PC-3 (cell line): Measurements from ENCODE around the gene PIEZO1. TPM values are rescaled to one million over a fixed set of nuclear protein-coding genes. Genes with fewer than 3 reads are reported as not detected.
A peak's percentile ranks its signal among the peaks of the same experiment; 100 is the strongest.

Experiments used
- ATAC-seq: fragments of 200-7000 bp; cut with Tn5 transposase; 2 replicates; pipeline ENCODE4 v1.9.1; 2020; ENCODE audit warnings: mild to moderate bottlenecking, moderate library complexity
- BruUV-seq: library from RNA; stranded (reverse); fragments of 400-500 nt; replicated peaks from 2 replicates; lab custom pipeline; 2021; lab: Mats Ljungman, UMichigan
- CTCF ChIA-PET: fragments of 300-600 bp; sonication (Branson Sonifier 250); formaldehyde crosslinking; loops from one replicate; lab custom pipeline; 2022; ENCODE audit warnings: antibody characterized with exemption; lab: Charles Lee
- POLR2A ChIA-PET: fragments of 300-600 bp; sonication (Branson Sonifier 250); formaldehyde crosslinking; loops from one replicate; lab custom pipeline; 2022; ENCODE audit warnings: antibody characterized with exemption; ENCODE audit not compliant: unreplicated experiment; lab: Charles Lee
- DNase-seq: peaks from one replicate; pipeline ENCODE4 v3.0.0-alpha.2; 2015
- H2AFZ ChIP-seq: fragments of 300-600 bp; sonication (generic); 2 replicates; pipeline ENCODE4 v1.6.0; 2016; ENCODE audit warnings: antibody characterized with exemption, low read length
- H3F3A ChIP-seq: fragments of 300-600 bp; sonication (generic); one replicate; pipeline ENCODE4 v1.6.0; 2017; ENCODE audit warnings: antibody characterized with exemption, low read length, control low read depth, mild to moderate bottlenecking; ENCODE audit not compliant: unreplicated experiment
- H3K27ac ChIP-seq: fragments of 300-600 bp; sonication (generic); 2 replicates; pipeline ENCODE4 v1.5.1; 2016; ENCODE audit warnings: mild to moderate bottlenecking, low read length
- H3K27me3 ChIP-seq: fragments of 300-600 bp; sonication (generic); 2 replicates; pipeline ENCODE4 v1.6.1; 2016; ENCODE audit warnings: low read length, mixed read lengths
- H3K36me3 ChIP-seq: fragments of 300-600 bp; sonication (generic); 2 replicates; pipeline ENCODE4 v1.6.1; 2016; ENCODE audit warnings: low read depth, mixed run types, low read length, mixed read lengths
- H3K4me1 ChIP-seq: fragments of 300-600 bp; sonication (generic); 2 replicates; pipeline ENCODE4 v1.5.1; 2016; ENCODE audit warnings: low read length; ENCODE audit not compliant: insufficient read depth
- H3K4me2 ChIP-seq: fragments of 300-600 bp; sonication (generic); 2 replicates; pipeline ENCODE4 v1.6.0; 2016; ENCODE audit warnings: low read length
- H3K4me3 ChIP-seq: fragments of 300-600 bp; sonication (generic); 2 replicates; pipeline ENCODE4 v1.5.1; 2016; ENCODE audit warnings: mild to moderate bottlenecking, low read length, mixed read lengths
- H3K79me2 ChIP-seq: fragments of 300-600 bp; sonication (generic); 2 replicates; pipeline ENCODE4 v1.6.1; 2017; ENCODE audit warnings: low read length, mixed read lengths
- H3K9ac ChIP-seq: fragments of 300-600 bp; sonication (generic); 2 replicates; pipeline ENCODE4 v1.6.0; 2016; ENCODE audit warnings: mild to moderate bottlenecking, low read length
- H3K9me2 ChIP-seq: fragments of 300-600 bp; sonication (generic); replicated peaks from 2 replicates; pipeline ENCODE4 v1.6.1; 2016; ENCODE audit warnings: mixed run types, low read length, mixed read lengths
- H3K9me3 ChIP-seq: fragments of 300-600 bp; sonication (generic); 2 replicates; pipeline ENCODE4 v1.6.1; 2016; ENCODE audit warnings: low read length, mixed read lengths
- H4K20me1 ChIP-seq: fragments of 300-600 bp; sonication (generic); 2 replicates; pipeline ENCODE4 v1.6.1; 2016; ENCODE audit warnings: low read length, mixed read lengths
- EZH2 ChIP-seq: fragments of 300-600 bp; sonication (generic); IDR thresholded peaks from one replicate; pipeline ENCODE4 v1.6.1; 2017; ENCODE audit warnings: antibody characterized with exemption, mild to moderate bottlenecking, low read length; ENCODE audit not compliant: unreplicated experiment
- EZH2phosphoT487 ChIP-seq: fragments of 300-600 bp; sonication (generic); IDR thresholded peaks from 2 replicates; pipeline ENCODE4 v1.6.1; 2018; ENCODE audit warnings: mild to moderate bottlenecking, antibody characterized with exemption, low read length, borderline replicate concordance
- intact Hi-C: fragments of 100-400 bp; cut with micrococcal nuclease; formaldehyde crosslinking; loops from 2 replicates; pipeline ENCODE4 v1.9.0; 2023
- total RNA-seq: library from RNA; depleted of rRNA; stranded (reverse); fragments of >200 nt; gene quantifications from 2 replicates; pipeline ENCODE4 v1.2.3, GENCODE V29; 2014
- TF ChIP-seq, protein P1 (sequence below): fragments of 300-600 bp; sonication (generic); conservative IDR thresholded peaks from 2 replicates; pipeline ENCODE4 v1.5.1; 2017; ENCODE audit warnings: antibody characterized with exemption, low read depth, mild to moderate bottlenecking, low read length

PIEZO1 gene
- total RNA-seq, 1 experiment from 2014 or later = 180 TPM

DNA sequence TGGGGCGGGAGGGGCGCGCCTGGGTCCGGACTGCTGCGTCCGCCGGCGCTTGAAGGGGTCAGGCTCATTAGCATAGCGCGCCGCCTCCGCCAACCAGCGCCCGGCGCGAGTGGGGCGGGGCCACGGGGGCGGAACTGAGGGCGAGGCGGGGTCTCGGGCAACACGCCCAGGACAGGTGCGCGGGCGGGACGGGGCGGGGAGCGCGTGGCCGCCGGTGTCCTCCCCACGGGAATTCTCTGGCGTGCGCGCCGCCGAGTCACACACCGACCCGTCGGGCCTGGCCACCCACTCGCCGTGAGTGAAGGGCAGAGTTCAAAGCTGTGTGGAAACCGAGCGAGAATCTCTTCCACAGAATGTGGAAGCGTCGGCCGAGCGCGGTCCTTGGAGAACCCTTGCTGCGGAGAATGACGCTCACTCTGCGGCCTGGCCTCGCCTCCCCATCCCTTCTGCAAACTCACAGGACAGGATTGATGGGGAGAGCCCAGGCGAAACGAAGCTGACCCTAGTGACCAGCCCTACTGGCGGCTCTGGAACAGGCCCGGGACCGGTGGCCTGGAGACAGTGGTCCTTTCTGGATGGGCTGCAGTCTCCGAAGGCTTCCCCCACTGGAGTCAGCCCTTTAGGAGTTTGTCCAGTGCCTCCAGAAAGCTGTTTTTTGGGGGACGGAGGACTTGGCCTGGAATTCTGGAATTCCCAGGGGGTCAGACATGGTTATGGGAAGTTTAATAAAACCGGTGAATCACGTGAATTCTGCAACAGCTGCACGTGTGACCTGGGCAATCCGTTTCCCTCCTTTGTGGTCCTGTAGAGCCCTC is 98.4 kb downstream of the PIEZO1 start, which contains the start of gene SNAI3:
Gene SNAI3 (minus strand): TSS at position 69 of the 815 bp plus-strand sequence. CDS start 101 bp downstream, outside the sequence.
- Histone ChIP-seq H3K27me3 (no peaks in the 10 kb centered on the region), H3F3A (no peaks in the 10 kb centered on the region), H3K9me2 (no peaks in the 10 kb centered on the region), H3K4me3 (peak within 1 kb of the TSS; percentile 72), H3K79me2 (no peaks in the 10 kb centered on the region), H3K9me3 (no peaks in the 10 kb centered on the region), H2AFZ (peak within 1 kb of the TSS; percentile 89), H3K27ac (no peak within 1 kb of the TSS), H3K36me3 (no peaks in the 10 kb centered on the region), H3K4me1 (0 out of 2 replicates have a peak, but pooled peaks cover 3% of the 10 kb centered on the region), H3K4me2 (peak within 1 kb of the TSS; percentile 97), H3K9ac (no peak within 1 kb of the TSS), H4K20me1 (no peaks in the 10 kb centered on the region)
- ATAC-seq = peak; percentile 90
- TF ChIP-seq EZH2phosphoT487 (no peak), EZH2 (no peak)
- TF ChIP-seq, protein P1, sequence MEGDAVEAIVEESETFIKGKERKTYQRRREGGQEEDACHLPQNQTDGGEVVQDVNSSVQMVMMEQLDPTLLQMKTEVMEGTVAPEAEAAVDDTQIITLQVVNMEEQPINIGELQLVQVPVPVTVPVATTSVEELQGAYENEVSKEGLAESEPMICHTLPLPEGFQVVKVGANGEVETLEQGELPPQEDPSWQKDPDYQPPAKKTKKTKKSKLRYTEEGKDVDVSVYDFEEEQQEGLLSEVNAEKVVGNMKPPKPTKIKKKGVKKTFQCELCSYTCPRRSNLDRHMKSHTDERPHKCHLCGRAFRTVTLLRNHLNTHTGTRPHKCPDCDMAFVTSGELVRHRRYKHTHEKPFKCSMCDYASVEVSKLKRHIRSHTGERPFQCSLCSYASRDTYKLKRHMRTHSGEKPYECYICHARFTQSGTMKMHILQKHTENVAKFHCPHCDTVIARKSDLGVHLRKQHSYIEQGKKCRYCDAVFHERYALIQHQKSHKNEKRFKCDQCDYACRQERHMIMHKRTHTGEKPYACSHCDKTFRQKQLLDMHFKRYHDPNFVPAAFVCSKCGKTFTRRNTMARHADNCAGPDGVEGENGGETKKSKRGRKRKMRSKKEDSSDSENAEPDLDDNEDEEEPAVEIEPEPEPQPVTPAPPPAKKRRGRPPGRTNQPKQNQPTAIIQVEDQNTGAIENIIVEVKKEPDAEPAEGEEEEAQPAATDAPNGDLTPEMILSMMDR = no peak
- POLR2A ChIA-PET = no interaction called here
- BruUV-seq = no TSS peak
- CTCF ChIA-PET = no interaction called here
- intact Hi-C loops = loop anchor here (1.0 kb wide), 1 partner anchor 23 kb away; the partner anchor contains the start of gene MVD
- peak; percentile 76 for DNase-seq

DNA sequence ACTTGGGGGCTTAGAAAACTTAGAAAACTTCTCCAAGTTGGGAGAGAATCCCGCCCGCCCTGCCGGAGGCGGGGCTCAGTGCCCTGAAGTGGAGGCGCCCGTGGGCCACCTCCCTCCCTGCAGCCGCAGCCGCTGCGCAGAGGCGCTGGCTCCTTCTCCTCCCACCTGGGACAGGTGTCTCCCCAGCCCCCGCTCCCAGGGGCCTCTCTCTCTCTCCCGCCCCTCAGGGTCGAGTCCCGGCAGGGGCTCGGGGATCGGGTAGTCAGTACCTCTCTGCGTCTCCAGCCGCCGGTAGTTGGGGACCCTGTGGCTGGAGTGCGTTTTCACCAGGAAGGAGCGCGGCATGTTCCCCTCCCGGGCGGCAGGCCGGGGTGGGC is 99.0 kb downstream of the PIEZO1 start:
- intact Hi-C loops = loop anchor here (1.0 kb wide), 1 partner anchor 23 kb away; the partner anchor contains the start of gene MVD
- ChIA-PET POLR2A (no interaction called here), CTCF (no interaction called here)
- Histone ChIP-seq H4K20me1 (no peaks in the 10 kb centered on the region), H3K36me3 (no peaks in the 10 kb centered on the region), H3K4me3 (peak overlapping the region; percentile 72), H2AFZ (peak overlapping the region; percentile 89), H3K27me3 (no peaks in the 10 kb centered on the region), H3K9ac (no peak overlapping the region), H3K4me1 (0 out of 2 replicates have a peak, but pooled peaks cover 3% of the 10 kb centered on the region), H3F3A (no peaks in the 10 kb centered on the region), H3K9me2 (no peaks in the 10 kb centered on the region), H3K79me2 (no peaks in the 10 kb centered on the region), H3K9me3 (no peaks in the 10 kb centered on the region), H3K4me2 (peak overlapping the region; percentile 97), H3K27ac (no peak overlapping the region)
- peak; percentile 26 for DNase-seq
- ATAC-seq = peak; percentile 57
- TF ChIP-seq EZH2phosphoT487 = no peak
- TF ChIP-seq EZH2 = no peak
- TF ChIP-seq, protein P1 = no peak
- no TSS peak for BruUV-seq
